Midbrain (tissue), 1 donor: ENCODE results near the gene CAMTA1.

Experiments used
- DNase-seq: peaks from one replicate; lab custom pipeline; 2025; lab: John Stamatoyannopoulos, UW

The CAMTA1 gene

DNA sequence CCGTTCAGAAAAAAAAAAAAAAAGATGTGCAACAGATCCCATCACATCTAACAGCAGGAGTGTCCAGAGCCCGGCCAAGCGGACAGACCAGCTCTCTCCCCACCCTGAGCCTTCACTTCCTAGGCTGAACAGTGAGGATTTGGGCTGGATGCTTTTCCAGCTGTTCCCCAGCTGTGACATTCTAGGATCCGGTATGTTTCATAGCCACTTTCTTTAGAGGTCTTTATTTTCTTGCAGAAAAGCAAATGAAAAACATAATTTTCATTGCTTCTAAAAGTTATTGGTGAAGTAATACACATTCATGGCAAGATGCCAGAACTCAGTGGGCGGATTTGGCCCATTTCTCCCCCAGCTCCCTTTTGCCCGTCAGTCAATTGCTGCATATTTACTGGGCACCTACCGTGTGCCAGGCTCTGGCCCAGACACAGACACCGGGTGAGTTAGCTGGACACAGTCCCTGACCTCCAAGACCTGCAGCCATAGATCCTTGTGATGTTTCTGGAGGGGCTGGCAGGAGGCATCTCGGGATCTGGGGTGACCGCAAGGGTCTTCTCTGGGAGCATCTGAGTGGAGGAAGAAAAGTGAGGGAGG, 772.1 kb downstream of the CAMTA1 start:
- no peak for DNase-seq

DNA sequence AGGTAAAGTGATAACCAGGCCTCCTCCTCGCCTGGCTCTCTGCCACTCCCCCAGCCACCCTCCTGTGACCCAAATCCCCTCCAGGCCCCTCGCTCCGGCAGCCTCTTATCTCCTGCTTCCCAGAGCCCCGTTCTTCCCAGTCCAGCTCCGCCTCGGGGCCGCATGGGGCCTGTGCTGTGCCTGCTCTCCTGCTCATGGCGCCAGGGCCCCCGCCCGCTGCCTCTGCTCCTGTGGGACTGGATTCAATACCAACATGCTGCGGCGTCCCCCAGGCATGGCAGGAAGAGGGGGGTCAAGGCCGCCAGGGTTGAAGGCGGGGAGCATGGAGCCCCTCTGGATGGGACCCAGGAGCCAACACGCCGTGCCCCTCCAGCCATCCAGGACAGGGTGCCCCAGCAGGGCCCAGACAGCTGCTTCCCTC, 772.8 kb downstream of the CAMTA1 start:
- no peak for DNase-seq

DNA sequence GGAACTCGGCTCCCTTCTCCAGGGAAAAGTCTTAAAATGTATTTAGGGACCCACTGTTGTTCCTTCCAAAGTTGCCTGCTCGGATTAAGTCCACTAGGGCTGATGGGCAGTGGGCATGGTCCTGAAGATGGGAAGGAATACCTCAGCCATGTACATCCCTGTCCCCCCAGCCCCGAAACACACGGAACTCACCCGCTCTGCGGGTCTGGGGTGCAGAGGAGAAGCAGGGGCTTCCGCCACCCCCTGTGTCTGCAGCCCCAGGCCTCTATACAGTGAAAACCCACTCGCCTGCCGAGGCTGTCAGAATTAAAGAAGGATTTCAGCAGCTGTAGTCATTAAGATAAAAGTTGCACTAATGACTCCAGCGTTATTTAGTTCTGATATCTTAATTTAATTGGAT, 773.2 kb downstream of the CAMTA1 start:
- DNase-seq: no peak

DNA sequence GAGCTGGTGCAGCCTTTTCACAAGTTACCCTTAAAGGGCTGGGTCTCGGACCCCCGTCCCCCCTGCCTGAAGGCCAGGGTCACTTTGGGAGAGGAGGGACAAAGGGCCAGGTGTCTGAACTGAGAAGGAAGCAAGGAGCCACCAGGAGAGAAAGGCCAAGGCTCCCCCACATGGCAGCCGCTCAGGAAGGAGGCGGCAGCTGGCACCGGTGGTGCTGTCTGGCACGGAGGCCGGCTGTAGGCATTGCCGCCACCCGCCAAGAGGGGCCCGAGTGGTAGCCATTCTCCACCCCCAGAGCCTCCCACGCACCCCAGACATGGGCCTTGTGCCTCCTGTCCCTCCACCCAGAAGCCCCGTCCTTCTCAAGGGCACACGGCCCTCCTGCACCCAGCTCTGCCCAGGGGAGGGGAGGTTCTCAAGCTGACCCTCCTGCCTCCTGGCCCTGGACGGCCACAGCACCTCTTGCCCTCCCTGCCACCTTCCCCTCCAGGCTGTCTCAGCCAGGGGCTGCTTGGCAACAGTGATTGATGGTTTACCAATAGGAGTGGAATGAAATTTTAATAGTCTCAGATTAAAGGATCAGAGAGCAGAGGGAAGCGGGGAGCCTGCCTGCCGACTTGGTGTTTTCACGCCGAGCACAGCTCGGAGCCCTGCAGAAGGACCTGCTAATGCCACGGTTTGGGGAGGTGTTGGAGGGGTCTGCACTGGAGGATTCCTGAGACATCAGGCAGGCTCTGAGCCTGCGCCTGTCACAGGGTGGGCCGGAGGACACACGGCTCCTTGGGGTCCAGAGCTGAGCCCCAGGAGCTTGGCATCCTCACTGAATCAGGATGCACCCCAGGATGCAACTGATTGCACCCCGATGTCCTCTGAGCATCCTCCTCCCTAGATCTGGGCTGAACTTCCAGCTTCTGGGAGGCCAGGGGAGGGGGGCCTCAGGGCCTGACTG, 773.9 kb downstream of the CAMTA1 start:
- no peak for DNase-seq

DNA sequence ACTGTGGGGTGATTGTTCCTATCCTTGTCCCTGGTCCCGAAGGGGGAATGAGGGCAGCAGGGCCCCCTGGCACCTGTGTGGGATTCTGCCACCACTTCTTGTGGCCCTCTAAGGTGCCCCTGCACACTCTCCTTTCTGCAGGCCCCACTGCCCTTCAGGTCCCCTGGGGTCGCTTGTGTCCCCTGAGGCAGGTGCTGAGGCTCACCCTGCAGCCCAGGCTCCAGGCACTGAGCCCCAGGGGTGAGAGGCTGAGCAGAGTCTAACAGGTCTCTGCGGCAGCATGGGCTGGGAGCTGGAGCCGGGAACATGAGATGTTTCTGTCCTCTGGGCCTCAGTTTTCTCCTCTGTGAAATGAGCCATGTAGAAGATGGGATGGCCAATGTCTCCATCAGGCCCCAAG, 774.9 kb downstream of the CAMTA1 start:
- no peak for DNase-seq

DNA sequence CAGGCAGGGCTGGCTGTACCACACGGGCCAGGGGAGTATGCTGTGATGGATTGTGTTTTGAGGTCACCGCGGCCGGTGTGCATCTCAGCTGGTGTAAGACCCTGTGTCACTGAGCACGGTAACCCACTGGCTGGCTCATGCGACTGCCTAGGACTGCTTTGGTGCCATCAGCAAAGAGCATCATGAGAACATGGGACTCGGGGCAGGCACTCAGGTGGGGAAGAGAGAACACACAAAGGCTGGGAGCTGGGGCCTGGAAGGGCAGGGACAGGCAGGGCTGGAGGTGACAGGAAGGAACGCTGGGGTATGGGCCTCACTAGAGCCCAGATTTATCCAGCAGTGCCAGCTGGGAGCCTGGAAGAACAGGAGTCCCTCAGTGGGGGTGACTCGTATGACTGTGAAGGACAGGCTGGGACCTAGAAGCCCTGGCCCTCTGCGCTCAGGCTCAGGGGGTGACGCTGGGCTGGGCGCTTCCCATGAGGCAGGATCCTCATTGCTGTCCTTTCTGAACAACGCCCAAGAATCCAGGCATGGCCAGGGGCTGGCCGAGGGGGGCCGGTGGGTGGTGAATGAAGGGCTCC, 775.4 kb downstream of the CAMTA1 start:
- no peak for DNase-seq

DNA sequence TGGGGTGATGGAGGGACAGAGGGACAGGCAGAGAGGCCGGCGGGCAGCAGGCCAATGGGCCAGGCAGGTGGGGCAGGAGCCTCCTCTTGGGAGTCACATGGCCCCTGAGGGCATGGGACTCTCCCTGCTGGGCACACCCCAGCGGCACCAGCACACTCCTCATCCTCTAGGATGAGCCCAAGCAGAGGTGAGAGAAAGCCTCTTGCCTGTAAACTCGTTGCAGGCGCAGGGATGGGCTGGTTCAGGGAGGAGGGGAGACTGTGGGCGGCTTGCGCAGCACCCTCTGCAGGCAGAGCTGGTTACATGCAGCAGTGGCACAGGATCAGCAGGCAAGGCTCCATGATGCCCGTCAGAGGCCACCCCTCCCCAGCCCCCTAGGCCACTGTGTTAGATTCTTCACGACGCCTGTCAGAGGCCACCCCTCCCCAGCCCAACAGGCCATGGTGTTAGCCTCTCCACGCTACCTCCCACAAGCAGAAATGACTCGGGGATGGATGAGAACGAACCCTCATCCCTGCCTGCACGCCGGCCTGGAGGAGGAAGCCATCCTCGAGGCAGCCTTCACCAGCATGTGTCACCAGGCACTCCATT, 776.2 kb downstream of the CAMTA1 start:
- DNase-seq: no peak

DNA sequence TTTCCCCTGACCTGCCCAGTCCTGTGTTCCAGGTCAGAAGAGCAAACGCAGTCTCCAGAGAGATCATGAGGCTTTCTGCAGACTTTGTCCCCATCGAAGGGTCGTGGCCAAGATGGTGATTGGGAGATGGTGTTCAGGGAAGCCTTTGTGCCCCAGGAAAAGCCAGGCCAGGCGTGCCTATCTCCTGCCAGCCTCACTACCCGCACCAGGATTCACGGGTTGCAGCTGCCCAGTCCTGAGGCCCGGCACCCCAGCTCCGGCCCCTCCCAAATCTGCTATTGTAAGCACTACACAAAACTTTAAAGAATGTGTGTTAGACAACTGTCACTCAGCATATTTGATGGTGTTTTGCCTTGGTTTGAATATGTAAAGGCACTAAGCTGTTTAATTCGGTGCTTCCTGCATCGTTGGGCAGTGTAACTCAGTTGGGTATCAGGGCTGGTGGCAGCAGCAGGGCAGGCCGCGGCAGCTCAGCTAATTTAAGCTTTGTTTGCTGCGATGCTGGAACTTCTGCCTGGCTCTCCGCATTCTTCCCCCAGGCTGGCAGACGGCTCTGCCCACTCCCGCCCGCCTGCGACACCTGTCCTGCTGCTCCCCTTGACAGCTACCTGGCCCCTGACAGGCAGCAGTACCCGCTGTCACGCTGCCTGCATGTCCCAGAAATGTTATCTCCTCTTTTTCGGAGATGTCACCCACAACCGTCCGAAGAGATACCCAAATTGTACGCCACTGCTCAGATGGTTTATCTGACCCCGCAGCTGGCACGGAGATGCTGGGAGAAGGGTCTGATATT, 776.9 kb downstream of the CAMTA1 start:
- no peak for DNase-seq

DNA sequence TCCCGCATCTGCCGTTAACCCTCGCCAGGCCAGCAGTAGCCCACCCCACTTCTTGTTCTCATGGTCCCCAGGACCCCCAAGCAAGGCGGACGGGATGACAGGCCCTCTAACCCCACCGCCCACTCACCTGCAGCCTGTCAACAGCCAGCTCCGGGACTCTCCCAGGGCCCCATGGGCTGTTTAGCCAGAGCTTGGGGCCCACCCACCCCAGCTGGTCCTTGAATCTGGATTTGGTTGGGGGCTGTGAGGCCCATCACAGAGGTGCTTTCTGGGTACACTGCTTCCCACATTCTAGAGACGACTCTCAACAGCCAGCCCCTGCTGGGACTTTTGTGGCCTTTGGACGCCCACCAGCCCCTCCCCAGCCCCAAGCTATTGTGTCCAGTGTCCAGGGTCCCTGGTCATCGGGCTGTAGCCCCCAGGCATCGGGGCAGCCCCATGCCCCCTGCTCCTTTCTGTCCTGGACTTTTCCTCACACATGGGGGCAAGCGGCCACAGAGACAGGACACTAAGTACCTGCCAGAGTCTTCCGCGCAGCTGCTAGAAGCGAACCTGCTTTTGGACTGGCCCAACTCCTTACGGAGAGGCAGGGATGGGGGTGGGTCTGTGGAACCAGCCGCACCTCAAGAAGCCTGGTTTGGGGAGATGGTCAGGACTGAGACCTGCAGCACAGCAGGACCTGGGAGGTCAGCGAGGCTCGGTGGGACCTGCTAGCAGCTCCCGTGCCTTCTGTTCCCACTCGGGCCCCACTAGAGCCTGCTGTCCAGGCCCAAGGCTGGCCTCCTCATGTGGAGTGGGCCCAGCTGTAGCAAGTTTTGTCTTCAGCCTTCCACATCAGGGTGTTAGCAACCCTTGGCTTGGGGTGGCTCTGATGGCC, 777.7 kb downstream of the CAMTA1 start:
- DNase-seq: no peak

DNA sequence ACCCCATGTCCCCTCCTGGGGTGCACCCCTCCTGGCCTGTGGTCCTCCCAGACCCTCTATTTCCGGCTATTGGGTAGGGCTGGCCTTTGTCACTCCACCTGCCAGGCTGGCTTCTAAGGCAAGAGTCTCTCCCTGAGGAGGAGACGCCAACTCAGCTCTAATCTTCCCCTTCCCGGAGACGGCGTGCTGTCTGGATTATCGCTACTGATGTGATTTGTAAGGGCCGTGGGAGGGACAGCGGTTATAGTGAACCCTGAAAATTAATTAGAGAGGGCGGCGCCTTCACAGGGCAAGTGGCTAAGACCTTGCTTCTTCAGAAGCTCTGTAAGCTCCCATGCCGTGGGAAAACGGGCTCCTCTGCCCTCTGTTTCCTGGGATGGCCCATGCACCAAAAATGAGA, 778.9 kb downstream of the CAMTA1 start:
- DNase-seq: no peak

DNA sequence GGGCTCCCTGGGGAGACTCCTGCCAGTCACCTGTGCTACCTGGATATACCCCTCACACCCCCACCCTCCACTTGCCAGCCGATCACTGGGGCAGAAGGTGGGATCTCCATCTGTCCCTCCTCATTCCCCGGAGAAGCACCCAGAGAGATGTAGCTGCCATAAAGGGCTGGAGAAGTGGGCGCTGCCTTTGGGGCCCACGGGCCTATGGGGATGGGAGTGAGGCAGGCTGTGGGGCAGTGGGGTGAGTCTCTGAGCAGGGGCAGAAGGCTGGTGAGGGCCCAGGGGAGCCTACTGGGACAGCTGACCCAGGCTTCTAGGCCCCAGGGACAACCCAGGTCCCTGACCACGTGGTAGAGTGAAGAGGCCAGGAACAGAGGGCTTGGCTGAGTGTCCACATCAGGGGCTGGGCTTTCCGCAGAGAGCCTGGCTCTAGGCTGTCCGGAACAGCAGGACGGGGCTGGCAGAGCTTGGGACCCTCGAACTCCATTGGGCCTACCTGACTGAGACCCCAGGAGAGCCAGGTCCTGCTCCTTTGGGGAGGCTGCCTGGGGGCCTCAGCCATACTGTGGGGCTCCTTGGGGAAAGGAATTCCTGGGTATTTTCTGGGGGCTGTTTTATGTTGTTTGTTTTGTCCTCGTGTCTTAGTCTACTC, 780.0 kb downstream of the CAMTA1 start:
- no peak for DNase-seq

DNA sequence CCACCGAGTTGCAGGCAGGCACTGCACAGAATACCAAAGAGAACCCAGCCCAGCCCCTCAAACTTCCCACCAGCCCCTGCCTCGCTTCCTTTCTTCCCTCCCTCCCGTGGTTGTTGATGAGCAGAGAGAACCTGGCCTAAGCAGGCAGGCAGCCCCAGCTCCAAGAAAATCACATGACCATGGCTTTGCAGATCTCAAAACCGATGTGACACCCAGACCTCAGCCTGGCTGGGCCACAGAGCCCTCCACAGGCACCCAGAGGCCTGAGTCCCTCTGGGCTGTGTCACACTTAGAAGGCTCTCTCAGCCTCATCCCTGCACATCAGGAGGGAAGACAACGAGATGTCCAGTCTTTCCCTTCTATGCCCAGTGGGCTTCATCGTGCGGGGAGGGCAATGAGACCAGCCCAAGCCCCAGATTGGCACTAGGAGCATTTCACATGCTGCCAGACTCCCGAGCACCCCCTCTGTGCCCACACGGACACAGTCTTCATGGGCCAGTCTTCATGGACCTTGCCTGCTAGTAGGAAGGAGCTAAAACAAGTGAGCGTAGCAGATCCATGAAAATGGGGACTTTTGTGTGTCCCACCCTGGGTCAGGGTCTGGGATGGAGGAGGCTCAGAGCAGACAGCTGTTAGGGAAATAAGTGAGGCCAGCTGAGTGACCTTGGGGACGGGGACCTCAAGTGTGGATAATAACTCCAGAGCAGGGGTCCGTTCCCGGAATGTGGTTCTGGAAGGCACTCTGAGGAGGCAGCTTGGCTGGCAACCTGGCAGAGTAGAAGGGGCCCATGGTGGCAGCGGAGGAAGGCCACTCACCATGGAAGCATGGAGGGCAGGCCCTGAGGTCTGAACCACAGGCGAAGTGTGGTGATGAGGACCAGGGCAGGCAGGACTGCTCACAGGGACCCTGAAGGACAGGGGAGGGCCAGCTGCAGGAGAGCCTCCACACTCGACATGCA, 781.4 kb downstream of the CAMTA1 start:
- no peak for DNase-seq

DNA sequence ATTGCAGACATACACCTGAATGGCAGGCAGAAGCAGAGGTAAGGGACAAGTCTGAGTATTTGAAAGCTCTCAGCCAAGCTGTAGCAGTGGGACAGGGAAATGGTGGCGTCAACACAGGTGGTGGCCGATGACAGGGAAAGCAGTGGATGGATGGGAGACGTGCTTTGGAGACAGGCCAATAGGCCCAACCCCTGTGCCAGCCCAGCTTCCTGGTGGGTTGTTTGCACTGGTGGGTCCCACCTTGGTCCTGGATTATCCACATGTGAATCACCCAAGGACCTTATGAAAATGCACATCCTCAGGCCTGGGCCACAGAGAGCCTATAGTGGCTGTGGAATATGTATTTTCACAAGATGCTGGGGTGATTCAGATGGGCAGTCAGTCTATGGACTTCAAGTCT, 782.1 kb downstream of the CAMTA1 start:
- DNase-seq: no peak

DNA sequence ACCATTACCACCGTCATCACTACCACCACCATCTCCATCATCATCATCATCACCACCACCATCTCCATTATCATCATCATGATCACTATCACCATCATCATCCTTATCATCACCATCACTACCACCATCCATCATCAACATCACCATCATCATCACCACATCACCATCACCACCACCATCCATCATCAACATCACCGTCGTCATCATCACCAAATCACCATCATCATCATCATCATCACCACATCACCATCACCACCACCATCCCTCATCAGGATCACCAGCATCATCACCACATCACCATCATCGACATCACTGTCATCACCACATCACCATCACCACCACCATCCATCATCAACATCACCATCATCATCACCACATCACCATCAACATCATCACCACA, 782.8 kb downstream of the CAMTA1 start:
- DNase-seq: no peak

DNA sequence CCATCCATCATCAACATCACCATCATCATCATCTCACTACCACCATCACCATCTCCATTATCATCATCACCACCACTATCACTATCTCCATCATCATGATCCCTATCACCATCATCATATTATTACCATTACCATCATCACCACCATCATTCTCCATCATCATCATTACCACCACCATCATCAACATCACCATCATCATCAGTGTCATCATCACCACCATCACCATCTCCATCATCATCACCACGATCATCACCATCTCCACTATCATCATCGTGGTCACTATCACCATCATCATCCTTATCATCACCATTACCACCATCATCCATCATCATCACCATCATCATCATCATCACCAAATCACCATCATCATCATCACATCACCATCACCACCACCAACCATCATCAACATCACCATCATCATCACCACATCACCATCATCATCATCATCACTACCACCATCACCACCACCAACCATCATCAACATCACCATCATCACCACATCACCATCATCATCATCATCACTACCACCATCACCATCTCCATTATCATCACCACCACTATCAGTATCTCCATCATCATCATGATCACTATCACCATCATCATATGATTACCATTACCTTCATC, 783.8 kb downstream of the CAMTA1 start:
- no peak for DNase-seq

DNA sequence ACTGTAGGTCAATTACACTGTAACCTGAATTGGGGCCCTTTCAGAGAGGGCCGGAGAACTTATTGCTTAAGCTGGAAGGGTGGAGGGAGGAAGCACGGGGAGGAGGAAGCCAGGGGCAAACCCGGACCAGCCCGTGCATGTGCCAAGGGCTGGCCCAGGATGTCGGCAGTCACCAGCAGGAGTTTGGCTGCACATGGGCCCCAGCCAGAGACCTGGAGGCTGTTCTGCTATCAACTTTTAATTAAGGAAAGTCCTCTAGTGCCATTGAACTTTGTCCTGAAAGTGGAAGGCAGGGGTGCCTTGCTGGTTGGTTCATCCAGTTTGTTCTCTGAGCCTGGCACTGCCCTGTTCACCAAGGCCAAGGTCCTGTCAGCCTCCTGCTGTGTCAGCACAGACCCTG, 785.1 kb downstream of the CAMTA1 start:
- DNase-seq: no peak

DNA sequence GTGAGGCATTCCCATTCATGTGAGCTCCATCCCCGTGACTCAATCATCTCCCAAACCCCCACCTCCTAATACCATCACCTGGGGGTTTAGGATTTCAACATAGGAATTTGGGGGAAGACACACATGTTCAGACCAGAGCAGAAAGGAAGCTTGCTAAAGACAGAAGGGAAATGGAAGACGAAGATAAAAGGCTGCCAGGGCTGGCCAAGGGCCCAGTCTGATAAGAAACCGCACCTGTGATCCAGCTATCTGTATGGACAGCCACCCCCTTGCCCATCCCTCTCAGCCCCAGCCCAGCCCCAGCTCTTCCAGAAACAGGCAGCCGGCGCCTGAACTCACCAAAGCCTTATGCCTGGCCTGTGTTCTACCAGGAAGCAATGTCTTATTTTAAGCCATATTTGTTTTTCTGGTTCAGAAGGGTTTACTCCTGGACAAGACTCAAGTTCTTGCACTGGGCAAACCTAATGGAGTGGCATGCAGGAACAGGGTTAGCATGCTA, 787.4 kb downstream of the CAMTA1 start:
- no peak for DNase-seq

DNA sequence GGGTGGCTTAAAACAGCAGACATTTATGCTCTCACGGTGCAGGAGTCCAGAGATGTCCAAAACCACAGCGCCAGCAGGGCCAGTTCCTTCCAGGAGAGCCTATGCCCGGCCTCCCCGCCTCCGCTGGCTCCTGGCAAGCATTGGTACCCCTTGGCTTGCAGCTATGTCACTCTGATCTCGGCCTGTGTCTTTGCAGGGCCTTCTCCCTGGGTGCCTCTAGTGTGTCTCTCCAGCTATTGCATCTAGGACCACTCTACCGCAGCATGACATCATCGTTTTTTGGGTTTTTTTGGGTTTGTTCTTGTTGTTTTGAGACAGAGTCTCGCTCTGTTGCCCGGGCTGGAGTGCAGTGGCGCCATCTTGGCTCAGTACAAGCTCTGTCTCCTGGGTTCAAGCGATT, 788.2 kb downstream of the CAMTA1 start:
- DNase-seq: no peak
